H4 (cell line): ENCODE data around the gene JAGN1. TPM values are rescaled to one million over a fixed set of nuclear protein-coding genes. Genes with fewer than 3 reads are reported as not detected.
"Not testable (repeated sequence)": the region's sequence is repeated elsewhere in the genome, so short reads cannot be mapped to it uniquely, and the experiment has no call there.

Experiments used
- DNase-seq: peaks from one replicate; pipeline ENCODE4 v3.0.0-alpha.2; 2015; ENCODE audit warnings: low spot score
- total RNA-seq: library from RNA; depleted of rRNA; stranded (reverse); fragments of >200 nt; shearing (Covaris generic); gene quantifications from 2 replicates; pipeline ENCODE4 v1.2.3, GENCODE V29; 2014

The JAGN1 gene
- total RNA-seq, 1 experiment from 2014 or later, result 46.1 TPM

- peak; percentile 85 for DNase-seq
These were observed 26.6 kb downstream of the JAGN1 start, which contains the start of gene IL17RC for GRCh38 chr3:9916734-9917680. IL17RC (plus strand) TSS chr3:9917098; CDS start chr3:9917316, 218 bp downstream.

DNA sequence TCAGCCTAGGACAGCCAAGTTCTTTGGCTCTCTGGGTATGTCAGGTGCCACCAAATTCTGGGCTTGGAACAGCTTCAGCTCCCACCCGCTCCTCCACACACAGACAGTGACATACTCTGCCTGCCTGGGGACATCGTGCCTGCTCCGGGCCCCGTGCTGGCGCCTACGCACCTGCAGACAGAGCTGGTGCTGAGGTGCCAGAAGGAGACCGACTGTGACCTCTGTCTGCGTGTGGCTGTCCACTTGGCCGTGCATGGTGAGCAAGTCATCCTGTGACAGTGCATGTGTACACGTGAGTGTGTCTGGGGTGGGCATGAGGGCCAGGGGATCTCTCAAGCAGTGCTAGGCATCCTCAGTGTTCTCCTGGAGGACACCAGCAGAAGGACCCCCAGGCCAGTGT lies 27.4 kb downstream of the JAGN1 start:
- DNase-seq, result no peak

- DNase-seq, result no peak
These were observed 28.0 kb downstream of the JAGN1 start for GRCh38 chr3:9918261-9919038.

GRCh38 chr3:9928158-9928557 lies 37.7 kb downstream of the JAGN1 start:
- DNase-seq, result no peak

DNA sequence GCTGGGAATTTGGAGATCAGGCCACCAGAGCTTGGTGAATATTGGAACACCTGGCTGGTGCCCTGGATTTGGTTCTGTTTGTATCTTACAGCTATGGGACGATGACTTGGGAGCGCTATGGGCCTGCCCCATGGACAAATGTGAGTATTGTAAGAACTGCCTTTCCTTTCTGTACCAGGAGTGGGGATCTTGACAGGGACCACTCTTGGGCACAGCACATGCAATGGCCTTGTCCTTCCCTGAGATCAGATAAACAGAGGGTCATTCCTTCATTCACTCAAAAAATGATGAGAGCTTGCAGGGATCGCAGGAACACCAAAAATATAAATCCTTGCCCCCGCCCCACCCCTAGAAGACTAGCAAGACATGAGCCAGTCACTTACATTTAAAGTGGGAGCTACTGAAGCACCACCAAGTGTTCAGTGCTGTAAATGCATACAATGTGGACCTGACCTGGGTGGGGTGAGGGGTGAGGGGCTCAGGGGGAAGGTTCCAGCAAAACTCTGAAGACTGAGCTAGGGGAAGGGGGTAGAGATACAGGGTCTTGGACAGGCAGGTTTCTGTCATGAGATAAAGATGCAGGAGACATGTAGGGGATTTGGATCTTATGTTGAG lies 40.5 kb downstream of the JAGN1 start:
- DNase-seq, result no peak

DNA sequence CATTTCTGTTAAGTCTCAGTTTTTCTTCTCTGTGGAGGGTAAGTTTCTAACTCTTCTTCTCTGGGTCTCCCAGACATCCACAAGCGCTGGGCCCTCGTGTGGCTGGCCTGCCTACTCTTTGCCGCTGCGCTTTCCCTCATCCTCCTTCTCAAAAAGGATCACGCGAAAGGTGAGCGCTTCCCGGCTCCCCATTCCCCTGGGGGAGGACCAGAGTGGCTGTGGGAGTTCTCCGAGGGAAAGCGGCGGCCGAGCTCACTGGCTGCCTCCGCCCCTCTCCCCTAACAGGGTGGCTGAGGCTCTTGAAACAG lies 42.1 kb downstream of the JAGN1 start:
- DNase-seq, result no peak

DNA sequence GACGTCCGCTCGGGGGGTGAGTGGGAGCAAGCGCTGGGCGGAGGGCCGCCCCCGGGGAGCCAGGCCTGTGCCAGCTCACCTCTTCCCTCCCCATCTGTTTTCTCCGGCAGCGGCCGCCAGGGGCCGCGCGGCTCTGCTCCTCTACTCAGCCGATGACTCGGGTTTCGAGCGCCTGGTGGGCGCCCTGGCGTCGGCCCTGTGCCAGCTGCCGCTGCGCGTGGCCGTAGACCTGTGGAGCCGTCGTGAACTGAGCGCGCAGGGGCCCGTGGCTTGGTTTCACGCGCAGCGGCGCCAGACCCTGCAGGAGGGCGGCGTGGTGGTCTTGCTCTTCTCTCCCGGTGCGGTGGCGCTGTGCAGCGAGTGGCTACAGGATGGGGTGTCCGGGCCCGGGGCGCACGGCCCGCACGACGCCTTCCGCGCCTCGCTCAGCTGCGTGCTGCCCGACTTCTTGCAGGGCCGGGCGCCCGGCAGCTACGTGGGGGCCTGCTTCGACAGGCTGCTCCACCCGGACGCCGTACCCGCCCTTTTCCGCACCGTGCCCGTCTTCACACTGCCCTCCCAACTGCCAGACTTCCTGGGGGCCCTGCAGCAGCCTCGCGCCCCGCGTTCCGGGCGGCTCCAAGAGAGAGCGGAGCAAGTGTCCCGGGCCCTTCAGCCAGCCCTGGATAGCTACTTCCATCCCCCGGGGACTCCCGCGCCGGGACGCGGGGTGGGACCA lies 42.6 kb downstream of the JAGN1 start:
- peak; percentile 54 for DNase-seq

DNA sequence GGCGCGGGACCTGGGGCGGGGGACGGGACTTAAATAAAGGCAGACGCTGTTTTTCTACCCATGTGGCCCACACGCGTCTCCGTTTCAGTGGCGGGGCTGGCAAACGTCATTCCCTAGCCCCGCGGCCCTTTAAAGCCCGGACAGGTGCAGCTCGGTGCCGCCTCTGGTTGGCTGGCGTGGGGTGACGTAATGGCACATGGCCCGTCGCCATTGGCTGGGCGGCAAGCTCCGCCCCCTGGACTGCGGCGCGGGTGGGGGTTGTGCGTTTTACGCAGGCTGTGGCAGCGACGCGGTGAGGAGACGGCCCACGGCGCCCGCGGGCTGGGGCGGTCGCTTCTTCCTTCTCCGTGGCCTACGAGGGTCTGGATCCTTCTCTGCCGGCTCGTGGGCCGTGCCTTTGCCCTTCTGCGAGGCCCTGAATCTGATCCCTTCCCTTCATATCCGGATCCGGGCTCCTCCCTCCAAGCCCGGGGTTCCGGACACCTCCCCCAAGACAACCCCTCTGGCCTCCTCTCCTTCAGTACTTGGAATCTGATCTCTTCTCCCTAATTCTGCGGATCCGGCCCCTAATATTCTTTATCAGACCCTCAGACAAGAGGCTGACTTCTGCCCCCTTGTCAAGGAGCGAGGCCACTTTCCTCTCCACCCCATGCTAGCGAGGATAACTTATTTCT lies 43.3 kb downstream of the JAGN1 start, which contains the start of gene CRELD1:
Gene CRELD1 (plus strand): TSS at position 274 of the 674 bp plus-strand sequence. CDS start 605 bp downstream, outside the sequence.
- peak; percentile 86 for DNase-seq

GRCh38 chr3:9934235-9934621 lies 43.8 kb downstream of the JAGN1 start:
- DNase-seq, result no peak

DNA sequence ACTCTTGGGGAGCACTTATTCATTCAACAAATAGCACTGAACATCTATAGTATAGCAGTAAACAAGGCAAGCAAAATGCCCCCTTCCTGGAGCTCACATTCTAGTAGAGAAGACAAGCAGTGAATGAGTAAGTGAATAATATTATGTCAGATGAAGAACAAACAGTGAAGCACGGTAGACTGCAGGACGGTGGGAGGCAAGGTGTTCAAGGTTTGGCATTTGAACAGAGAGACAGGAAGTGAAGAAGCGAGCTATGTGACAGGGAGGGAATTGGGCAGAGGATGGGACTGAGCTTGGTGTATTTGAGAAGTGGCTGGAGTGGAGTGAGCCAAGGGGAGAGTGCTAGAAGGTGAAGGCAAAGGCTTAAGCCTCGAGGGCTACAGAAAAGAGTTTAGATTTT lies 44.6 kb downstream of the JAGN1 start:
- DNase-seq, result no peak

- DNase-seq, result no peak
These were observed 45.6 kb downstream of the JAGN1 start for GRCh38 chr3:9935966-9936510.

GRCh38 chr3:9937486-9938238 lies 47.3 kb downstream of the JAGN1 start:
- DNase-seq, result no peak

- no peak for DNase-seq
These were observed 48.6 kb downstream of the JAGN1 start for GRCh38 chr3:9938966-9939365.

GRCh38 chr3:9939906-9940305 lies 49.5 kb downstream of the JAGN1 start:
- DNase-seq, result not testable (repeated sequence)

- no peak for DNase-seq
These were observed 50.3 kb downstream of the JAGN1 start for GRCh38 chr3:9940746-9941145.

DNA sequence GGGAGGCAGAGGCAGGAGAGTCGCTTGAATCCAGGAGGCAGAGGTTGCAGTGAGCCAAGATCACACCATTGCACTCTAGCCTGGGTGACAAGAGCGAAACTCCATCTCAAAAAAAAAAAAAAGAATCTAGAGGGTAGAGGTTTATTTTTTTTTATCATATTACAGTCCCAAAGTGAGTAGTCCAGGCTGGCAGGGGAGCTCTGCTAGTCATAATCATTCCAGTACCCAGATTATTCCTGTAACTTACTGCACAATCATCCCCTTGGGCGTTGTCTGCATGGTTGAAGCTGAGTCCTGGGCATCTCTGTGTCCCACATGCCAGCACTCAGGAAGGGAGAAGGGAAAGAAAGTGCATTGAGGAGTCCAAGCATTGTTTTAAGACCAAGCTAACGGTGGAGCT lies 51.8 kb downstream of the JAGN1 start:
- DNase-seq, result no peak

DNA sequence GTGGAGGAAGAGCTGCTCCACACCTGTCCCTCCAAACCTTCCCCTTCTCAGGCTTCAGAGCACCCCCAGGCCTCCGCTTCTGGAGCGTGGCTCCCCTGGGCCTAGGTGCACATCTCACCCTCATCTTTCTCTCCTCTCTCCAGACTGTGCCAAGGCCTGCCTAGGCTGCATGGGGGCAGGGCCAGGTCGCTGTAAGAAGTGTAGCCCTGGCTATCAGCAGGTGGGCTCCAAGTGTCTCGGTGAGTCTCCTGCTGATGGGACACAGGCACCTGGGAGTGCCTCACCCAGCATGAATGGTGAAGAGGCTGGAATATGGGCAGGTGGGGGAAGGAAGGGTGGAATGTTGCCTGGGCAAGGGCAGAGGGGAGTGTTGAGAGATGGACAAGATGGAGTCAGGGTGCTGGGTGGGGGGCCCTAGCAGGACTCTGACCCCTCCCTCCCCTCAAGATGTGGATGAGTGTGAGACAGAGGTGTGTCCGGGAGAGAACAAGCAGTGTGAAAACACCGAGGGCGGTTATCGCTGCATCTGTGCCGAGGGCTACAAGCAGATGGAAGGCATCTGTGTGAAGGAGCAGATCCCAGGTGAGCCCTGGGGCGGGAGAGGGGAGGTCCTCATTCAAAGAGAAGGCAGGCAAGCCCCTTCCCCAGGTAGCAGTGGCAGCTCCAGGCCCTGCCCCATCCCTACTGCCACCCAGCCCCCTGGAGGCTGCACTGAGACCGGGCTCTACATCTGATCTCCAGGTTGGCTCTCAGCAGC lies 52.7 kb downstream of the JAGN1 start:
- no peak for DNase-seq
